AG04450 (cell line): ENCODE results near the gene UBFD1. TPM values are rescaled to one million over a fixed set of nuclear protein-coding genes. Genes with fewer than 3 reads are reported as not detected.

Experiments used
- CTCF ChIA-PET: fragments of 300-600, 350-600 bp; formaldehyde crosslinking; extraction: SDS; loops from one replicate; lab custom pipeline; 2022; ENCODE audit warnings: antibody characterized with exemption, inconsistent platforms; lab: Charles Lee
- POLR2A ChIA-PET: fragments of 350-600 bp; formaldehyde crosslinking; extraction: SDS; loops from one replicate; lab custom pipeline; 2021; ENCODE audit warnings: antibody characterized with exemption, inconsistent platforms; lab: Yijun Ruan, JAX
- DNase-seq: peaks from one replicate; pipeline ENCODE4 v3.0.0-alpha.2; 2011; ENCODE audit warnings: low read depth, low spot score
- H3K27ac ChIP-seq: one replicate; pipeline ENCODE4 v1.5.1; 2012; ENCODE audit warnings: low read depth, low read length, control low read depth
- H3K27me3 ChIP-seq: one replicate; pipeline ENCODE4 v1.6.0; 2012; ENCODE audit warnings: low read length; ENCODE audit not compliant: control insufficient read depth, insufficient read depth
- H3K4me3 ChIP-seq: 2 replicates; pipeline ENCODE4 v1.5.1; 2011; ENCODE audit warnings: mild to moderate bottlenecking, low read depth, low read length, control low read depth
- H3K9me3 ChIP-seq: 2 replicates; pipeline ENCODE4 v1.5.1; 2012; ENCODE audit warnings: low read length; ENCODE audit not compliant: control insufficient read depth, insufficient read depth
- CTCF ChIP-seq: IDR thresholded peaks from 2 replicates; pipeline ENCODE4 v1.5.1; 2011; ENCODE audit warnings: low read depth, low read length, control low read depth, inconsistent platforms
- polyA plus RNA-seq: library from polyadenylated mRNA; depleted of rRNA; stranded (reverse); fragments of >200 nt; gene quantifications from 2 replicates; pipeline ENCODE4 v1.2.3, GENCODE V29; 2011

Gene UBFD1
- polyA plus RNA-seq, 1 experiment = 101 TPM

- Histone ChIP-seq H3K9me3 (peaks cover 3% of the 10 kb centered on the region; the same call in 1 of the 2 replicates), H3K27ac (no peak overlapping the region), H3K27me3 (no peaks in the 10 kb centered on the region), H3K4me3 (no peak overlapping the region)
- TF ChIP-seq CTCF = no peak
- ChIA-PET POLR2A (interaction anchor here (0.5 kb wide), 1 partner anchor 95 kb away, joined by 3 read pairs; no protein-coding TSS in a partner anchor), CTCF (interaction anchor here (1.1 kb wide), 1 partner anchor 42 kb away, joined by 4 read pairs; the partner anchor contains the start of gene NDUFAB1)
- DNase-seq = no peak
Measured at GRCh38 chr16:23554536-23554935, 3.0 kb upstream of the UBFD1 start.

- Histone ChIP-seq H3K4me3 (peak overlapping the region; percentile 92), H3K27ac (peak overlapping the region; percentile 94), H3K27me3 (no peaks in the 10 kb centered on the region), H3K9me3 (peaks cover 3% of the 10 kb centered on the region; the same call in 1 of the 2 replicates)
- POLR2A ChIA-PET = interaction anchor here (0.8 to 1.6 kb wide), 10 partner anchors 9 to 106 kb away, joined by 3 to 10 read pairs (median 4); partner anchors contain the start of genes DCTN5 and PALB2
- no peak for TF ChIP-seq CTCF
- CTCF ChIA-PET = interaction anchor here (0.5 to 2.8 kb wide), 16 partner anchors 9 to 482 kb away, joined by 3 to 21 read pairs (median 3); partner anchors contain the start of gene NDUFAB1
- DNase-seq = no peak
Measured at GRCh38 chr16:23557779-23558702, 514 bp downstream of the UBFD1 start.

GRCh38 chr16:23561586-23561985 is 4.1 kb downstream of the UBFD1 start:
- TF ChIP-seq CTCF = no peak
- ChIA-PET CTCF (interaction anchor here (1.3 kb wide), 1 partner anchor 26 kb away, joined by 3 read pairs; no protein-coding TSS in a partner anchor), POLR2A (no interaction called here)
- Histone ChIP-seq H3K9me3 (peaks cover 3% of the 10 kb centered on the region; the same call in 1 of the 2 replicates), H3K27me3 (no peaks in the 10 kb centered on the region), H3K27ac (no peak overlapping the region), H3K4me3 (no peak overlapping the region)
- no peak for DNase-seq

GRCh38 chr16:23562505-23562904 is 5.0 kb downstream of the UBFD1 start:
- TF ChIP-seq CTCF = no peak
- Histone ChIP-seq H3K27ac (no peak overlapping the region), H3K27me3 (no peaks in the 10 kb centered on the region), H3K9me3 (no peaks in the 10 kb centered on the region), H3K4me3 (no peak overlapping the region)
- DNase-seq = no peak
- ChIA-PET POLR2A (no interaction called here), CTCF (no interaction called here)

GRCh38 chr16:23563186-23563585 is 5.7 kb downstream of the UBFD1 start:
- ChIA-PET POLR2A (no interaction called here), CTCF (interaction anchor here (0.6 kb wide), 1 partner anchor 64 kb away, joined by 3 read pairs; no protein-coding TSS in a partner anchor)
- no peaks in the 10 kb centered on the region for H3K9me3 ChIP-seq

More at GRCh38 chr16:23563186-23563585, 5.7 kb downstream of the UBFD1 start:
- no peak overlapping the region for H3K27ac ChIP-seq
- no peak overlapping the region for H3K4me3 ChIP-seq
- DNase-seq = no peak
- no peak for TF ChIP-seq CTCF
- H3K27me3 ChIP-seq = no peaks in the 10 kb centered on the region
